BJ (cell line): Measurements from ENCODE around the gene MFSD6L. TPM values are rescaled to one million over a fixed set of nuclear protein-coding genes. Genes with fewer than 3 reads are reported as not detected.

Experiments
- CTCF ChIA-PET: fragments of 350-600 bp; formaldehyde crosslinking; extraction: SDS; loops from one replicate; lab custom pipeline; 2021; ENCODE audit warnings: antibody characterized with exemption, inconsistent platforms; lab: Yijun Ruan, JAX
- POLR2A ChIA-PET: fragments of 300-600 bp; sonication (Branson Sonifier 250); formaldehyde crosslinking; extraction: SDS; loops from one replicate; lab custom pipeline; 2021; ENCODE audit warnings: antibody characterized with exemption; lab: Charles Lee
- DNase-seq: peaks from one replicate; pipeline ENCODE4 v3.0.0-alpha.2; 2011; ENCODE audit warnings: low read depth
- H3K27me3 ChIP-seq: 2 replicates; pipeline ENCODE4 v1.6.0; 2011; ENCODE audit warnings: low read length; ENCODE audit not compliant: control insufficient read depth, insufficient read depth
- H3K36me3 ChIP-seq: 2 replicates; pipeline ENCODE4 v1.5.1; 2011; ENCODE audit warnings: low read length; ENCODE audit not compliant: control insufficient read depth, insufficient read depth
- H3K4me3 ChIP-seq: 2 replicates; pipeline ENCODE4 v1.5.1; 2011; ENCODE audit warnings: low read depth, mild to moderate bottlenecking, control low read depth, low read length
- CTCF ChIP-seq: IDR thresholded peaks from 2 replicates; pipeline ENCODE4 v1.5.1; 2011; ENCODE audit warnings: low read depth, mild to moderate bottlenecking, control low read depth, inconsistent platforms, low read length, moderate library complexity; ENCODE audit not compliant: insufficient read depth
- polyA plus RNA-seq: library from polyadenylated mRNA; depleted of rRNA; stranded (reverse); fragments of >200 nt; gene quantifications from 2 replicates; pipeline ENCODE4 v1.2.3, GENCODE V29; 2011

MFSD6L gene
- polyA plus RNA-seq, 1 experiment, result not detected

GRCh38 chr17:8791910-8792270, 7.3 kb downstream of the MFSD6L start:
- ChIA-PET POLR2A (no interaction called here), CTCF (interaction anchor here (0.8 kb wide), 1 partner anchor 408 kb away, joined by 3 read pairs; no protein-coding TSS in a partner anchor)
- Histone ChIP-seq H3K4me3 (no peak overlapping the region), H3K27me3 (no peaks in the 10 kb centered on the region), H3K36me3 (no peaks in the 10 kb centered on the region)
- TF ChIP-seq CTCF, result no peak
- peak; percentile 16 for DNase-seq

DNA sequence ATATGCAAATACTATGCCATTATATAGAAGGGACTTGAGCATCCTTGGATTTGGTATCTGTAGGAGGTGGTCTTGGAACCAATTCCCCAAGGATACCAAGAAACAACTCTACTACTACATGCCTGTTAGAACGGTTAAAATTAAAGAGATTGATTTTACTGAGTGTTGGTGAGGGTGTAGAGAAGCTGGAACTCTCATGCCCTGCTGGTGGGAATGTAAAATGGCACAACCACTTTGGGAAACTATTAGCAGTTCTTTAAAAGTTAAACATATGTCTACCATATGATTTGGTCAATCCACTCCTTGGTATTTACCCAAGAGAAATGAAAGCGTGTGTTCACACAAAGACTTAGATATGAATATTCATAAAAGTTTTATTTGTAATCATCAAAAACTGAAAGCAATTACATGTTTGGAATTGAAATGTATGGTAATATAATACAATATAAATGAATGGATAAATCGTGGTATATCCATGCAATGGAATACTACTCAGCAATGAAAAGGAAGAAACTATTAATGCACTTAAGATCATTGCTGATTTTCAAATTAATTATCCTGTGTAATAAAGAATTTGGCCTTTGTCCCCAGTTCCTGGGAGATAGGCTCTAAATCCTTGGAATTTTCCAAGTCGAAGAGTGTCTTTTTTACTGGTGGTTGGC, 7.8 kb downstream of the MFSD6L start:
- CTCF ChIA-PET, result interaction anchor here (0.8 kb wide), 1 partner anchor 408 kb away, joined by 3 read pairs; no protein-coding TSS in a partner anchor
- no peak for TF ChIP-seq CTCF
- Histone ChIP-seq H3K27me3 (no peaks in the 10 kb centered on the region), H3K36me3 (no peaks in the 10 kb centered on the region), H3K4me3 (no peak overlapping the region)
- POLR2A ChIA-PET, result no interaction called here
- no peak for DNase-seq

- no peak for TF ChIP-seq CTCF
- Histone ChIP-seq H3K4me3 (no peak overlapping the region), H3K36me3 (no peaks in the 10 kb centered on the region), H3K27me3 (no peaks in the 10 kb centered on the region)
- DNase-seq, result no peak
- ChIA-PET POLR2A (no interaction called here), CTCF (no interaction called here)
Measured at GRCh38 chr17:8789743-8790142, 9.4 kb downstream of the MFSD6L start.

GRCh38 chr17:8788998-8789397, 10.2 kb downstream of the MFSD6L start:
- ChIA-PET CTCF (no interaction called here), POLR2A (no interaction called here)
- no peak overlapping the region for H3K4me3 ChIP-seq
- H3K27me3 ChIP-seq, result no peaks in the 10 kb centered on the region
- DNase-seq, result no peak
- no peaks in the 10 kb centered on the region for H3K36me3 ChIP-seq
- no peak for TF ChIP-seq CTCF

DNA sequence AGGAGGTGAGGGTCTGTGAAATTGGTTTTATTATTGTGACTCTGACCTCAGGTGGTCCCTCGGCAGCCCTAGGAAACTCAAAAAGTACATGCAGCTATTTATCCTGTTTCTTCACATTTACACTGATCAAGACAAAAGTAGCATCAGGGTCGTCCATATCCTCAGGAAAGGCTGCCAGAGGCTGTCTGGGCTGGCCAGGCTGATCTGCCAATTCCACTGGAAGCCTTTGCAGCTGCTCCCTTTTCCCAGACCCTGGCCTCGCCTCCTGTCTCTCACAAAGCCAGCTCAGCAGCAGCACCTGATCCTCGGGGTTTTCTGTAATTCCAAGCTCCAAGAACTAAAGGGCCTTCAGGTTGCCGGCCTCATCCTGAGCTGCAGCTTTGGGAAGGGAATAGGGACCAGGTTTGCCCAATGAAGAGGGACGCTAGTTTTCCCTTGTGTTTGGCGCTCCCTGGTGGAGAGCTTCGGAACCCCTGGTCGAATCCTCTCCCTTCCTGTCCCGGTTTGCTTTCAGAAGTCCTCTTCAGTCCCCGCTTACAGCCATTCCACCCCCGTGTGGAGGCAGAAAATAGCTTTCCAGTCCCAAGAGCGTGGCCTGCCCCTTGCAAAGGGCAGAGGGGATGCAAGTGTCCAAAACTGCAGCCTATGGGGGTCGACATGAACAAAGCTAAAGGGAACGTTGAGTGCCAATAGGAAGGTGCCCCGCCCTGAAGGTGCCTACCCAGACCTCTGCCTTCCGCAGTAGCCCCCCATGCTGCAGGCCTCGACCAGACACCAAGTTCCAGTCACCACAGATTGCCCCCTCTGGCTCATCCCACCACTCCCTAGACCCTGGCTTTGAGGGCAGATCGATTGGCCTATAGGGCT, 13.4 kb downstream of the MFSD6L start:
- POLR2A ChIA-PET, result no interaction called here

More for the DNA sequence above, 13.4 kb downstream of the MFSD6L start:
- Histone ChIP-seq H3K27me3 (no peaks in the 10 kb centered on the region), H3K36me3 (no peaks in the 10 kb centered on the region), H3K4me3 (no peak overlapping the region)
- DNase-seq, result peak; percentile 1
- TF ChIP-seq CTCF, result peak; percentile 88
- CTCF ChIA-PET, result interaction anchor here (0.7 to 4.4 kb wide), 32 partner anchors 9 to 726 kb away, joined by 3 to 27 read pairs (median 5); partner anchors contain the start of genes RNF222 and RPL26
